GM18951 (cell line): Measurements from ENCODE around the gene STAC3.

ENCODE experiments used
- POLR2A ChIP-seq: IDR thresholded peaks from 4 replicates; pipeline ENCODE4 v1.6.1; 2011; ENCODE audit warnings: mild to moderate bottlenecking; ENCODE audit not compliant: insufficient read length, insufficient read depth; ENCODE audit errors: extremely low read depth
- in situ Hi-C: fragments of 300-500 bp; cut with MboI; formaldehyde crosslinking; loops from one replicate; pipeline ENCODE4 v1.12.0; 2022; ENCODE audit warnings: low sequenced_read_pairs, mixed read lengths, inconsistent platforms; ENCODE audit not compliant: unreplicated experiment

Gene STAC3

DNA sequence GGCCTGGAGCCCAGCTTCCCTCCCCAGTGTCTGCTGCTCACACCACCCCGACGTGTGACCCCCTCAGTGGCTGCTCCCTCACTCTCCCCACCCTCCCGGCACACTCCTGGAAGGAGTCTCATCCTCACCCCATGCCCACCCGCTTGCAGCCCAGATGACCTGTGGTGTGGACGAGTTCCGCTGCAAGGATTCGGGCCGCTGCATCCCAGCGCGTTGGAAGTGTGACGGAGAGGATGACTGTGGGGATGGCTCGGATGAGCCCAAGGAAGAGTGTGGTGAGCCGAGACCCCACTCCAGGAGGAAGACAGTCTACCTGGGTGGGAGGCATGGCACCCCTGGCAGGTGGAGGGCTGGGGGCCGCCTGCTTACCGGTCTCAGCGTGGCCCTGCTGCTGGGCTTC is 49.4 kb downstream of the STAC3 start:
- in situ Hi-C loops = no loop called here
- no peak for TF ChIP-seq POLR2A

DNA sequence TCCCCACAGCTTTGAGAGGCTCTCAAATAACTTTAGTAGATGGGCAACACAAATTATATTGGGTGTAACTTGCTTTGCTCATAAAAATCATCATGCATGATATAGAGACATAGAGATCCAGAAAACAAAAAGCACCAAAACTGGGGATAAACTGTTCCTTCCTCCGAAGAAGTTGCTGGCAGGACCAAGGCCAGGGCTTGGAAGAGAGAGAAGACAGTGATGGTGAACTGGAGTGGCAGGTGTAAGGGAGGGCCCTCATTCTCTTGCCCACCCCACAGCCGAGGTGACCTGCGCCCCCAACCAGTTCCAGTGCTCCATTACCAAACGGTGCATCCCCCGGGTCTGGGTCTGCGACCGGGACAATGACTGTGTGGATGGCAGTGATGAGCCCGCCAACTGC is 49.8 kb downstream of the STAC3 start:
- TF ChIP-seq POLR2A = no peak
- in situ Hi-C loops = no loop called here

- in situ Hi-C loops = no loop called here
- no peak for TF ChIP-seq POLR2A
Measured at GRCh38 chr12:57200497-57200896, 50.5 kb downstream of the STAC3 start.

GRCh38 chr12:57199191-57199590 is 51.8 kb downstream of the STAC3 start:
- no peak for TF ChIP-seq POLR2A
- in situ Hi-C loops = no loop called here

- in situ Hi-C loops = no loop called here
- TF ChIP-seq POLR2A = no peak
Measured at GRCh38 chr12:57198329-57198728, 52.7 kb downstream of the STAC3 start.

- TF ChIP-seq POLR2A = no peak
- in situ Hi-C loops = no loop called here
Measured at GRCh38 chr12:57196956-57197355, 54.0 kb downstream of the STAC3 start.

GRCh38 chr12:57196439-57196838 is 54.5 kb downstream of the STAC3 start:
- TF ChIP-seq POLR2A = no peak
- in situ Hi-C loops = no loop called here

- in situ Hi-C loops = no loop called here
- TF ChIP-seq POLR2A = no peak
Measured at GRCh38 chr12:57195611-57196371, 55.2 kb downstream of the STAC3 start.

DNA sequence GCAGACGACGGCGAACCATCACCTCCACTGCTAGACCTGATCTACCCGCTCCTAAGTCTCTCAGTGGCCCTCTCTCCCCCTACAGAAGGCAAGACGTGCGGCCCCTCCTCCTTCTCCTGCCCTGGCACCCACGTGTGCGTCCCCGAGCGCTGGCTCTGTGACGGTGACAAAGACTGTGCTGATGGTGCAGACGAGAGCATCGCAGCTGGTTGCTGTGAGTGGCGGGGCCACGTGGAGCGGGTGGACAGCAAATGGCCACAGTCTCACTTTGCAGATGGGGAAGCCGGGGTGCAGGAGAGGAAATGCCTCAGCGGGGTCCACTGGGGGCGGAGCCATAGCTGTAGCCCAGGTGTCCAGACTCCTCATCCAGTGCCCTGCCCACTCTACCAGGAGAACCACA is 55.8 kb downstream of the STAC3 start:
- no peak for TF ChIP-seq POLR2A
- in situ Hi-C loops = no loop called here

GRCh38 chr12:57194253-57194652 is 56.7 kb downstream of the STAC3 start:
- in situ Hi-C loops = no loop called here

GRCh38 chr12:57193706-57194245 is 57.2 kb downstream of the STAC3 start:
- in situ Hi-C loops = no loop called here

More at GRCh38 chr12:57194253-57194652, 56.7 kb downstream of the STAC3 start:
- TF ChIP-seq POLR2A = no peak

More at GRCh38 chr12:57193706-57194245, 57.2 kb downstream of the STAC3 start:
- TF ChIP-seq POLR2A = no peak
